ENCODE measurements around the gene ASPG.
A peak's percentile ranks its signal among the peaks of the same experiment; 100 is the strongest.
"Not testable (repeated sequence)": the region's sequence is repeated elsewhere in the genome, so short reads cannot be mapped to it uniquely, and the experiment has no call there.

ASPG gene

DNA sequence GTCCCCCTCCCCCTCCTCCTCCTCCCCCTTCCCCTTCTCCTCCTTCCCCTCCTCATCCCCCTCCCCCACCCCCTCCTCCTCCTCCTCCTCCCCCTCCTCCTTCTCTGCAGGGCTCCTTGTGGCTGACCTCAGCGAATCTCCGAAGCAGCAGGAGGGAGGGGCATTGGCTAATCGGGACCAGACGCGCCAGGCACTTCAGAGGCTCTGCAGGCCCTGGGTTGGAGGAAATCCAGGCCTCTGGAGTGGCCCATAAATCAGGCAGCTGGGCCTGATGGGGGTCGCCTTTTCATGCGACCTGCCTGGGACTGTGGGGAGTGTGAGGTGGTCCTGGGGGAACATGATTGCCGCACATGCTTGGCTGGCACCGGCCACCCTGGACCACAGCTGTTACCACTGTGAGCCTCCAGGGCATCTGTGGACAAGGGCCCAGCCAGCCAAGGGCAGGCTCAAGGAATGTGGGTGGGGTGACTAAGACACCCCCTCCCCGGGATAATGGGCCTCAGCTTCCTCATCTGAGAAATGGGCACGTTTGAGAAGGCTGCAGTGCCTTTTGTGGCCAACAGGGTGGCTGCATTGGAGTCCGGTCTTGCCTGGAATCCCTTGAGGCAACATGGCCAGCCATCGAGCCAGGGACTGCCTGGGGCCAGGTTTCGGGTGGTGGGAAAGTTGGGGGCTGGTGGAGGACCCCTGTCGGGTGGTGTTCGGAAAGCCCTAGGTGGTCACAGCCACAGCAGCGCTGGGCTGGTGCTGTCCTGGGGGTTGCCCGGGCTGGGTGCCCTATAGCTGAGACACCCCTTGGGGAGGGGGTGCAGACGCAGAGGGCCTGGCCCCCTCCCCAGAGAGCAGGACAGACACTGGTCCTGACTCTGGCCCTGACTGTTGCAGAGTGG is 64.9 kb downstream of the ASPG start:
- DNase-seq, result peak; percentile 12

DNA sequence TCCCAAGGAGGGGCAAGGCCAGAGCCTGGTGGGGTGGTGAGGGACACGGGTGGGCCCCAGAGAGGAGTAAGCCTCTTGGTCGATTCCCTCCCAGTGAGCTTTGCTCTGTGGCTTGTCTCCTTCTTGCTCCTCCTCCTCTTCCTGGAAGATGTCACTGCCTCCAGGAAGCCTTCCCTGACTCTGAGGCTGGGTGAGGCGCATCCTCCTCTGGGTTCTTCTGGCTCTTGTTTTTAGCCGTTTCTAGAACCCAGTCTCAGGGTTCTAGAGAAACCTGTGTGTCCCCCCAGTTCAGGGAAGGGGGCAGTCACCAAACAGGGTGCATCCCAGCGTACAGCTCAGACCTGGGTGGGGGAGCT is 65.5 kb downstream of the ASPG start:
- DNase-seq, result no peak

DNA sequence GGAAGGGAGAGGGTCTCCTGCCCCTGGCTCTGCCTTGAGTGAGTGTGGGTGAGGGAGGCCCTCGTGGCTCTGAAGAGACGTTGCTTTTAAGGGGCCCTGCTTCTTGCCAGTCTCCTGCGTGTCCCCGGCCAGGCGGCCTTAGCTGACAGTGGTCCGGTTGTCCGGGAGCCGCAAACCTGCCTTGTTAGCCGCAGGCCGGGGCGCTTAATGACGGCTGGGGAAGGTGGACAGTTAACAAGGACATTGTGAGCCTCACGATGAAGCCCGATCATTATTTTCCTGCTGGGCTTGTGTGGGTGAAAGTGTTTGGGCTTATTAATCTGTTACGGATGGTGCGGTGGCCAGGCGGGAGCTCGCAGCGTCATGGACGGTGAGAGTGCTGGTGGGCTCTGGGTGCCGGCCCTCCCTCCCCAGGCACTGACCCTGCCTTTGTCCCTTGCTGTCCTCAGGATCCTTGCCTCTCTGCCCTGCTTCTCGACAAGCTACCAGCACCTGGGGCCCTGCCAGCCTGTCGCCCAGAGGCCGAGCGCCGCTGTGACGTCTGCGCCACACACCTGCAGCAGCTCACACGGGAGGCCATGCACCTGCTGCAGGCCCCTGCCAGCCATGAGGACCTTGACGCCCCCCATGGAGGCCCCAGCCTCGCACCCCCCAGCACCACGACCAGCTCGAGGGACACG is 66.2 kb downstream of the ASPG start:
- DNase-seq, result no peak

- DNase-seq, result no peak
Observed at GRCh38 chr14:104152246-104152575, 66.7 kb downstream of the ASPG start.

GRCh38 chr14:104152686-104153393 is 67.3 kb downstream of the ASPG start:
- no peak for DNase-seq

DNA sequence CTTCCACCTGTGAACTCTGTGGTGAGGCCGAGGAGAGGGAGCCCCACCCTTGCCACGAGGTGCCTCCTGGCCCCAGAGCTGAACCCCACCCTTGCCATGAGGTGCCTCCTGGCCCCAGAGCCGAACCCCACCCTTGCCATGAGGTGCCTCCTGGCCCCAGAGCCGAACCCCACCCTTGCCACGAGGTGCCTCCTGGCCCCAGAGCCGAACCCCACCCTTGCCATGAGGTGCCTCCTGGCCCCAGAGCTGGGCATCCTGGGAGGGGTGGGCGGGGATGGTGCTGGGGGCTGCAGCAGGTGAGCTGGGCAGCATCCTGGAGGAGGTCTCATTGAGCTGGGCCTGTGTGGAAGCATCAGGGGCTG is 67.9 kb downstream of the ASPG start:
- not testable (repeated sequence) for DNase-seq

DNA sequence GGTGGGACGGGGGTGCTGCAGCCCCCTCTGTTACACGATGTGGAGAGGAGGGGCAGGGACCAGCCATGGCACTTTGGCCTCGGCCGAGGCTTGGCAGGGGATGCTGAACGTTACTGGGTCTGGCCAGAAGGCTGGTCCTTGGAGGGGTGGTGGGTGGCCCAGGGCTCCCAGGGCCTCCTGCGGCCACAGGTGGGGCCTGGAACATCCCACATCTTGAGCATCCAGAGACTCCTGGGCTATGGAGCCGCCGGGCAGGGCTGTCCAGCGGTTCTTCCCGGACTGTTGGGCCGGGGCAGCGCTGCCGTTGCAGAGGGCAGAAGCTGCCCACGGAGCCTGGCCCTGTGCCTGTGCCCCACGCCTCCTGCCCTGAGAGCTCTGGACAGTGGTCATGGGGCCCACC is 68.7 kb downstream of the ASPG start:
- DNase-seq, result no peak

DNA sequence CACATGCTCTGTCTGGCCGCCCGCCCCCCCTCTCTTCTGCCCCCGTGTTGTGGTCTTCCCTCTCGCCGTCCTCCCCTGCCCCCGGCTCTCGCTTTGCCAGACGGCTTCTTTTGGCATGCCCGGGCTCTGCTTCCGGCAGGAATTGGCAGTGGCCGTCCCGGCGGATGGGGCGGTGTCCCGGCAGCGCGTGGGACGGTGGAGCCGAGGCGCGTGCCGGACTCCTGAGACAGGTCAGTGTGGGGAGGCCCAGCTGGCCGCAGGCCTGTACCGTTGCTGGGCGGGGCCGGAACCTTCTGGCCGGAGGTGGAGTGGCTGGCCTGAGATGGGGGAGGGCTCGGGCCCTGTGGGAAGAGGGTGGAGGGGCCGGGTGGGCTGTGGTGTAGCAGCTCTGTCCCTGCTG is 70.0 kb downstream of the ASPG start:
- no peak for DNase-seq

- no peak for DNase-seq
Observed at GRCh38 chr14:104156142-104156541, 70.6 kb downstream of the ASPG start.

DNA sequence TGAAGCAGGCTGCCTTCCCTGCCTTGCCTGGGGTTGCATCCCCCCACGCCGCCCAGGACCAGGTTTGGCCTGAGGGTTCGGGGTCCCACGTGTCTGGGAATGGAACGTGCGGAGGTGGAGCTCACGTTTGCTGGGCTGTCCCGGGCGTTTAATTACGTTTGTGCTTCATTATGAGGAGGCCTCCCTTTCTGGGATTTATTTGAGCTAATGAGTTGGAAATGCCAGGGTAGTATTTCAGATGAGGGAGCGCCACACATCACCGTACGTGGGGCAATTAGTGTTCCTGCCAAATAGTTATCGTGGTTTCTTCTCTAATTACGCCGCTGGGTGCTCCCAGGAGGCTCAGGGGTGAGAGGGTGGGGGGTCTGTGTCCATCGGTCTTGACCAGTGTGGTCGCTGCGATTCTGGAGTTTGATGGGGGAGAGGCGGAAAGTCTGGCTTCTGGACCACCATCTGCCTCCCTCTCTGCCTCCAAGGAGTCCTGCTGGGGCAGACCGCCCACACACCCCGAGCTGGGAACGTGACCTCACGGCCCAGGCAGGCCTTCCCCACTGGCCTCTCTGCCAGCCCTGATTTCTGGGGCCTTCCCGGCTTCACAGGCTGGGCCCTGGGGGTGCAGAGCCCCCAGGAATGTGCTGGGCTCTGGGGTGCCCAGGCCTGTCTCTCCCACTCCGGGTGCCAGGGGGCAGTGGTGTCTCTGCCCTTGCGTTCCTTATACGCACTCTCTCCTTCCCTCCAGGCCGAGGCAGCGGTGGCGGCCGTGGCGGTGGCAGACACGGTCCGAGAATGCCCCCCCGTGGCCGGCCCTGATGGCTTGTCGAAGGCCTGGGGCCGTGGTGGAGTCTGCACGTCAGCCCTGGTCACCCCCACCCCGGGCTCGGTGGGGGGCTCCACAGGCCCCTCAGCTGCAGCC is 71.8 kb downstream of the ASPG start:
- DNase-seq, result no peak

DNA sequence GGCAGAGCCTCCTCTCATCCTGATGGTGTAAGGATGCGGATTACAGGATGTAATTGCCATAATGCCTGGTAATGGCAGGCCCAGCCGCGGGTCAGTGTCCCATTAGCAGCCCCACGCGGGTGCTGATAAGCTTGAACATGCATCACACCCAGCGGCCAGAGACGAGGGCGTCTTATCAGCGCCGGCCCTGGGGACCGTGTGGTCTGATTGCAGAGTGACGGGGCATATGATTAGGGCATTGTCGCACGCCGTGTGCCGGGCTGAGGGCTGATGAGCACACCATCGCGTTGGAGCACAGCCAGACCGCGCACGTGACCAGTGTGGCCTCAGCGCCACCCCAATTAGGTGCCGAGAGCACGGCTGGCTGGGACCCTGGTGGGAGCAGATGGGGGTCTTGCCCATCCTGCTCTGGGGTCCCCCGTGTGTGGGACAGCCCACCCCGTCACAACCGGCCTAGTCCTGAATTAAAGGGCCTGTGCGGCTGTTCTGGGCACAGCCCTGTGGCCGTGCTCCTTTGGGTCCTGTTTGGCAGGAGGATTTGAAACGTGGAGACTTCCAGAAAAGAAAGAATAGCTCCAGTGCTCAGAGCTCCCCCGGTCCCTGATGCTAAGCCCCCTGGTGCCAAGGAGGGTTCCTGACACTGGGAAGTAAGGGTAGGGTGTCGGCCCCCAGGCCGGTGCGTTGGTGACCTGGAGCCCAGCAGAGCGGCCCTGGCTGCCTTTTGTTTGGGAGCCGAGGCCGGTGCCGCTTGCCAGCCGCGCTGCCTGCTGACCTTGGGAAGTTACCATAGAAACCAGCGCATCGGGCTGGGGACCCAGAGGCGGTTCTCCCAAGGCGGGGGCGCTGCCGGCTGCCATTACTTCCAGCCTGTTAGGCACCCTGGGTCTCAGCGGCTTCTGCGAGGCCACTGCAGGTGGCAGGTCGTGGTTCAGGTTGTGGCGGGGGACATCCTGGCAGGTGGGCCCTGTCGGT is 73.6 kb downstream of the ASPG start:
- DNase-seq, result no peak

- DNase-seq, result no peak
Observed at GRCh38 chr14:104159990-104160389, 74.5 kb downstream of the ASPG start.

DNA sequence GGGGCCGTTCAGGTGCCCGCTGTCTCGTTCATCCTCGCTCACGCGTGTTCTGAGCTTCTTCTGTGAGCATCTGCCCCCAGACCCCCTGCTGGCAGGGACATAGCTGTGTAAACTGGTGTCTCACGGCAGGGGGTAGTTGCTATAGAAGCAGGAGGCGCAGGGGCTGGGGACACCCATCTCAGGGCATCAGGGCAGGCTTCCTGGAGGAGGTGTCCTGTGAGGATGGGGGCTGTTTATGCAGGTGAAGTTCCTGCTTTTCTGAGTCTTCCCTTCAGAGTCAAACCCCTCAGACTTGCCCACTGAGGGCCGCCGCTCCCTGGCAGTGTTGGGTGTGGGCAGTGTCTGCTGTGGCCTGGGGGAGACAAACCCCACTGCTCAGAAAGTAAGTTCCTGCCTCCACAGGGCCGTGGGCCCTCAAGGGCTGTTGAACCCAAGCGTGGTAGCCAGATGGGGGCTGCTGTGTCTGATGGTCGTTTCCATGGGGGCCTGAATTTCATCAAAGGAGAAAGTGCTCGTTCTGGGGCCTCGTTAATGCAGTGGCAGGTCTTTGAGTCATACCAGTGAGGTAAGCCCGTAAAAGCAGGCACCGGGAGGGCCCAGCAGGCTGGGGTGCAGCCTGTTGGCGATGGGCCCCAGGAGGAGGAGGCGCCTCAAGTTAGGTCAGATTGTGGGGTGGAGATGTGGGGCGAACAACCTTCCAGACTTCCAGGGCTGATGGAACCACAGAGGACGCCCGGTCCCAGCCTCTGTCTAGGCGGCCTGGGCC is 76.3 kb downstream of the ASPG start:
- no peak for DNase-seq

GRCh38 chr14:104162495-104162894 is 77.0 kb downstream of the ASPG start:
- no peak for DNase-seq

DNA sequence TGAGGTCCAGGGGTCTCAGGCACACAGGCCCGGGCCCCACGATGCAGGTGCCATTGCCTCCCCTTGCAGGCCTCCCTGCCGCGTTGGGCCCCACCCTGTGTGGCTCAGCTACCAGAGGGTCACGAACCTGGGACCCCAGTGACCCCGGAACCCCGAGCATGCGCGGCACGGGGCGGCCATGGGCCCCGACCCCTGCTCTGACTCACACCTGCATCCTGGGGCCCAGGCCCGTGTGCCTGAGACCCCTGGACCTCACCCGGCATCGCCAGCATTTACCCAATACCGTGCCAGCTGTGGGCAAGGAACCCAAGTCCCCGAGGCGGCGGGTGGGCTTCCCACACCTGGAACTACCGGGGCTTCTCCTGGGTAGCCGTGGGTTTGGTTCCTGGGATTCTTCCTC is 78.0 kb downstream of the ASPG start:
- DNase-seq, result no peak

GRCh38 chr14:104164041-104164440 is 78.5 kb downstream of the ASPG start:
- DNase-seq, result no peak

- DNase-seq, result no peak
Observed at GRCh38 chr14:104164512-104164911, 79.0 kb downstream of the ASPG start.

All from activated CD4-positive, alpha-beta T cell treated with anti-CD3 and anti-CD28 coated beads, Interleukin-2, amount 50 U/mL, for 16 hours (primary cell).